ENCODE data around the gene STOM. TPM values are rescaled to one million over a fixed set of nuclear protein-coding genes. Genes with fewer than 3 reads are reported as not detected.

The STOM gene
- total and polyA plus RNA-seq, 2 donors (not counting 1 experiment from before 2014, with no cell fraction given), result 2.7 to 6.1 TPM

DNA sequence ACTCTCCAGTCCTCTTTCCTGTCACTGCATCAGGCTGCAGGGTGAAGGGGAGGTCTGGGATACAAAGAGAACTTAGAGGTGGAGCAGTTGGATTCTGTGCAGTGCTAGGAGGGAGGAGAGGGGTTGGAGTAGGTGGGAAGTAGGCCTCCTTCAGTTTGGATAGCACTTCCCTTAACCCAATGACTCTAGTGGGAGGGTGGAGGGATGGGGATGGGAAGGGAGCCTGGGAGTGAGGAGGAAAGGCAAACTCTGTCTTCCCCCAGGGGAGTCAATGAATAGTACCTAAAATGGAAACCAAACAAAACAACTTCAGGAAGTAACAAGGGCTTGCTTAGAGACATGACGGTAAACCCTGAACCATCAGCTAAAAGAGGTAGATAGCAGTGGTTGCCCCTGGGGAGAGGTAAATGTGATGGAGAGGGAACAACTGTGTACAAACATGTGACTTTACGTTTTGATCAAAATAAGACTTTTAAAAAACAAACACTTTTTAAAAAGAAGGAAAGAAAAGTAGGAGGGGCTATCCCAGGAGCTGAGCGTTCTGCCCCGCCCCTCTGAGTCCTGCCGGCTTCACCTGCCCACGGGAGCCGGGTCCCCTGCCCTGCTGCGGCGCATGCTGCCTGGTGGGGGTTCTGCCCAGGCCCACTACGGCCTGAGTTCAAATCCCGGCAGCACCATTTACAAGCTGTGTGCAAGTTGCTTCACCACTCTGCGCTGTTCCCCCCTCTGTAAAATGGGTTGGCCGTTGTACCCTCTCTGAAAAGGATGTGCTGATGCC lies 71.2 kb downstream of the STOM start:
- ChIA-PET POLR2A (interaction anchor here (0.6 to 1.4 kb wide), 4 partner anchors 31 to 229 kb away, joined by 3 to 10 read pairs (median 4); partner anchors contain the start of gene GSN), CTCF (interaction anchor here (0.7 to 5.3 kb wide), 11 partner anchors 10 to 166 kb away, joined by 3 to 27 read pairs (median 4); partner anchors contain the start of gene GSN)
- Histone ChIP-seq H4K20me1 (ENCODE audit: control insufficient read depth, insufficient read depth, low read length, poor library complexity, severe bottlenecking) (no peaks in the 10 kb centered on the region), H2AFZ (ENCODE audit: insufficient read depth, low read depth, low read length, poor library complexity, severe bottlenecking) (peak overlapping the region; percentile 72), H3K27me3 (replicated peaks in 1 of 4; ENCODE audit: control extremely low read depth in 1 of 4, control insufficient read depth in 3 of 4, insufficient read depth in 4 of 4, low read length in 3 of 4) (peaks cover 0 to 5% (median 2%) of the 10 kb centered on the region in 4 experiments), H3K4me3 (ENCODE audit: control extremely low read depth in 1 of 5, extremely low read depth in 1 of 5, insufficient read depth in 1 of 5, low read depth in 2 of 5, low read length in 4 of 5) (peak overlapping the region in 4 of 5 experiments; percentile 41 to 61 (median 56)), H3K9ac (ENCODE audit: low read length) (peak overlapping the region; percentile 59), H3K9me3 (ENCODE audit: control extremely low read depth in 1 of 3, control insufficient read depth in 2 of 3, insufficient read depth in 1 of 3, low read length in 2 of 3) (peaks cover 0 to 4% (median 0%) of the 10 kb centered on the region in 3 donors), H3K36me3 (replicated peaks in 1 of 2; ENCODE audit: control extremely low read depth in 1 of 2, control insufficient read depth in 1 of 2, extremely low read depth in 1 of 2, insufficient read depth in 2 of 2, low read length in 1 of 2) (peaks cover 0 to 5% of the 10 kb centered on the region in 2 experiments), H3K79me2 (ENCODE audit: control insufficient read depth, insufficient read depth, low read length) (peaks cover 6% of the 10 kb centered on the region), H3K4me1 (ENCODE audit: control insufficient read depth in 2 of 2, insufficient read depth in 2 of 2, low read length in 2 of 2) (peaks cover 20 to 38% of the 10 kb centered on the region in 2 donors), H3K4me2 (replicated peaks; ENCODE audit: low read depth, low read length, poor library complexity, severe bottlenecking) (peak overlapping the region; percentile 86), H3K27ac (ENCODE audit: low read length in 2 of 2) (peak overlapping the region; percentile 51 to 64)
- H3K27me3 Mint-ChIP-seq, result peaks cover 4% of the 10 kb centered on the region
- no peaks in the 10 kb centered on the region for H3K9me3 Mint-ChIP-seq (ENCODE audit: insufficient read depth)
- peak overlapping the region; percentile 83 for H3K4me3 Mint-ChIP-seq
- WGBS (ENCODE audit: insufficient coverage), result 40% methylated on average over 11 of the region's 13 CpGs
- peaks cover 25% of the 10 kb centered on the region for H3K4me1 Mint-ChIP-seq
- peak; percentile 39 for DNase-seq
- no peak for TF ChIP-seq EZH2 (IDR thresholded peaks at IDR 0.05; ENCODE audit: borderline replicate concordance, insufficient read depth, low read depth, low read length, poor library complexity, severe bottlenecking)
- TF ChIP-seq, protein P1, sequence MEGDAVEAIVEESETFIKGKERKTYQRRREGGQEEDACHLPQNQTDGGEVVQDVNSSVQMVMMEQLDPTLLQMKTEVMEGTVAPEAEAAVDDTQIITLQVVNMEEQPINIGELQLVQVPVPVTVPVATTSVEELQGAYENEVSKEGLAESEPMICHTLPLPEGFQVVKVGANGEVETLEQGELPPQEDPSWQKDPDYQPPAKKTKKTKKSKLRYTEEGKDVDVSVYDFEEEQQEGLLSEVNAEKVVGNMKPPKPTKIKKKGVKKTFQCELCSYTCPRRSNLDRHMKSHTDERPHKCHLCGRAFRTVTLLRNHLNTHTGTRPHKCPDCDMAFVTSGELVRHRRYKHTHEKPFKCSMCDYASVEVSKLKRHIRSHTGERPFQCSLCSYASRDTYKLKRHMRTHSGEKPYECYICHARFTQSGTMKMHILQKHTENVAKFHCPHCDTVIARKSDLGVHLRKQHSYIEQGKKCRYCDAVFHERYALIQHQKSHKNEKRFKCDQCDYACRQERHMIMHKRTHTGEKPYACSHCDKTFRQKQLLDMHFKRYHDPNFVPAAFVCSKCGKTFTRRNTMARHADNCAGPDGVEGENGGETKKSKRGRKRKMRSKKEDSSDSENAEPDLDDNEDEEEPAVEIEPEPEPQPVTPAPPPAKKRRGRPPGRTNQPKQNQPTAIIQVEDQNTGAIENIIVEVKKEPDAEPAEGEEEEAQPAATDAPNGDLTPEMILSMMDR (IDR thresholded peaks at IDR 0.05), result no peak
- peak overlapping the region; percentile 83 for H3K27ac Mint-ChIP-seq
- intact Hi-C loops (cut with micrococcal nuclease), result loop anchor here (5.0 kb wide), 1 partner anchor 87 kb away; no protein-coding TSS in a partner anchor
- ATAC-seq (ENCODE audit: low read depth), result peak; percentile 64

Measured in B cell (primary cell).